SU-DHL-6 (cell line): ENCODE measurements around the gene ZNF644.

Source experiments
- H2AFZ ChIP-seq: fragments of 200-600 bp; sonication (generic); 2 replicates; pipeline ENCODE4 v1.6.1; 2014; ENCODE audit warnings: low read depth, mild to moderate bottlenecking, moderate library complexity, mixed read lengths, antibody characterized with exemption, low read length; ENCODE audit not compliant: severe bottlenecking
- H3F3A ChIP-seq: fragments of 200-600 bp; shearing (Covaris generic); 2 replicates; pipeline ENCODE4 v1.6.0; 2016; ENCODE audit warnings: antibody characterized with exemption, mild to moderate bottlenecking; ENCODE audit not compliant: insufficient read depth
- H3K27ac ChIP-seq: fragments of 200-600 bp; sonication (generic); 2 replicates; pipeline ENCODE4 v1.5.1; 2016; ENCODE audit warnings: low read depth, mild to moderate bottlenecking, low read length, moderate library complexity, mixed read lengths
- H3K27me3 ChIP-seq: fragments of 200-600 bp; sonication (generic), shearing (Covaris generic); 2 replicates; pipeline ENCODE4 v1.6.0; 2014; ENCODE audit warnings: mild to moderate bottlenecking, low read length
- H3K36me3 ChIP-seq: fragments of 200-600 bp; sonication (generic); 2 replicates; pipeline ENCODE4 v1.6.1; 2014; ENCODE audit warnings: mild to moderate bottlenecking, low read length, mixed read lengths
- H3K4me2 ChIP-seq: fragments of 300-600, 200-600 bp; shearing (Covaris generic), sonication (generic); 2 replicates; pipeline ENCODE4 v1.6.0; 2014; ENCODE audit warnings: low read length, low read depth, mild to moderate bottlenecking; ENCODE audit not compliant: poor library complexity, severe bottlenecking
- H3K4me3 ChIP-seq: fragments of 200-600 bp; sonication (generic); 2 replicates; pipeline ENCODE4 v1.5.1; 2014; ENCODE audit warnings: antibody characterized with exemption, low read length, mild to moderate bottlenecking, mixed read lengths; ENCODE audit not compliant: insufficient read depth, poor library complexity, severe bottlenecking
- H3K79me2 ChIP-seq: fragments of 200-600 bp; sonication (generic); 2 replicates; pipeline ENCODE4 v1.6.1; 2014; ENCODE audit warnings: mild to moderate bottlenecking, low read length, moderate library complexity; ENCODE audit not compliant: insufficient read depth
- H3K9ac ChIP-seq: fragments of 200-600 bp; sonication (generic); 2 replicates; pipeline ENCODE4 v1.7.0; 2014; ENCODE audit warnings: mild to moderate bottlenecking, low read length
- H3K9me2 ChIP-seq: fragments of 200-600 bp; sonication (generic); replicated peaks from 2 replicates; pipeline ENCODE4 v1.6.1; 2014; ENCODE audit warnings: low read length; ENCODE audit not compliant: insufficient read depth
- H3K9me3 ChIP-seq: fragments of 200-600 bp; sonication (generic); 2 replicates; pipeline ENCODE4 v1.6.1; 2014; ENCODE audit warnings: low read length, mixed read lengths; ENCODE audit not compliant: insufficient read depth
- H4K20me1 ChIP-seq: fragments of 200-600 bp; sonication (generic); 2 replicates; pipeline ENCODE4 v1.6.1; 2014; ENCODE audit warnings: low read depth, mild to moderate bottlenecking, antibody characterized with exemption, low read length, moderate library complexity, mixed read lengths
- CTCF ChIP-seq: fragments of 200-600 bp; sonication (generic); IDR thresholded peaks from one replicate; pipeline ENCODE4 v1.5.1; 2017; ENCODE audit warnings: antibody characterized with exemption, mild to moderate bottlenecking, low read length, moderate library complexity; ENCODE audit not compliant: insufficient read depth, poor library complexity, severe bottlenecking
- EZH2phosphoT487 ChIP-seq: fragments of 200-600 bp; sonication (generic), shearing (Covaris generic); conservative IDR thresholded peaks from 2 replicates; pipeline ENCODE4 v1.6.1; 2018; ENCODE audit warnings: mild to moderate bottlenecking, antibody characterized with exemption, low read length, moderate library complexity, mixed read lengths

The ZNF644 gene

GRCh38 chr1:90882221-90882620, 139.6 kb downstream of the ZNF644 start:
- H3K27me3 ChIP-seq, result no peaks in the 10 kb centered on the region
- peaks cover 16% of the 10 kb centered on the region; the same call in 1 of the 2 replicates for H3K9me3 ChIP-seq

DNA sequence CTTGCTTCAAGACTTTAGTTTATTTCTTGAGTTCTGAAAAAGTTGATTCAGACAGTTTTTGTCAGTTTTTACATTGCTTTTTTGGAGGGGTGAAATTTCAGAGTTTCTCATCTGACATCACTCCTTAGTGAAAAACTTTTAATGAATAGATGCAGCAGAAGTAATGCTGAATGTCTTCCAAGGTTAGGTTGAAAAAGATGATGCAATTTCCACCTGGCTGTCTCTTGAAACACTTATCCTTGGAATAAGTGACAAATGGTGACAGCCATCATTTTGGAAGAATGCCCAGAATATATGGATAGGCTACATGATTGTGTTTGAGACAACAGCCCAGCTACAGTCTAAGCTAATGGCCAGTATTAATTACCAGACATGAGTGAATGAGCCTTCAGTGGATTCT, 140.8 kb downstream of the ZNF644 start:
- Histone ChIP-seq H2AFZ (no peak overlapping the region), H3K27me3 (no peaks in the 10 kb centered on the region), H3K4me3 (no peak overlapping the region), H3K9me3 (peaks cover 16% of the 10 kb centered on the region; the same call in 1 of the 2 replicates), H4K20me1 (no peaks in the 10 kb centered on the region), H3K36me3 (peaks cover 3% of the 10 kb centered on the region; the same call in 1 of the 2 replicates), H3K9me2 (no peaks in the 10 kb centered on the region), H3K79me2 (no peaks in the 10 kb centered on the region), H3K4me2 (no peak overlapping the region), H3F3A (no peaks in the 10 kb centered on the region), H3K27ac (no peak overlapping the region), H3K9ac (no peak overlapping the region)
- TF ChIP-seq EZH2phosphoT487 (no peak), CTCF (no peak)

More at GRCh38 chr1:90882221-90882620, 139.6 kb downstream of the ZNF644 start:
- no peak overlapping the region for H3K27ac ChIP-seq
- no peaks in the 10 kb centered on the region for H3F3A ChIP-seq
- no peak overlapping the region for H3K4me3 ChIP-seq
- H4K20me1 ChIP-seq, result no peaks in the 10 kb centered on the region
- no peak overlapping the region for H3K4me2 ChIP-seq
- H3K36me3 ChIP-seq, result peaks cover 3% of the 10 kb centered on the region; the same call in 1 of the 2 replicates
- H3K9me2 ChIP-seq, result no peaks in the 10 kb centered on the region
- H3K9ac ChIP-seq, result no peak overlapping the region
- H2AFZ ChIP-seq, result no peak overlapping the region
- no peaks in the 10 kb centered on the region for H3K79me2 ChIP-seq
- TF ChIP-seq EZH2phosphoT487, result no peak
- no peak for TF ChIP-seq CTCF

DNA sequence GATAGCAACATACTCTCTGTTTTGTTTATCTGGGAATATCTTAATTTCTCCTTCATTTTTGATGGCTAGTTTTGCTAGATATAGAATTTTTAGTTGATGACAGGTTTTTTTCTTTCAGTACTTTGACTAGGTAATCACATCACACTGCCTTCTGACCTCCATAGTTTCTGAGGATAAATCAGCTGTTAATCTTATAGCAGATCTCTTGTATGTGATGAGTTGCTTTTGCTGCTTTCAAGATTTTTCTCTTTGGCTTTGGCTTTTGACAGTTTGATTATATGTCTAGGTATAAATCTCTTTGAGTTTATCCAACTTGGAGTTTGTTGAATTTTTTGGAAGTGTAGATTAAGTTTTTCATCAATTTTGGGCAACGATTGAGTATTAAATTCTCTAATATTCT, 142.6 kb downstream of the ZNF644 start:
- Histone ChIP-seq H3K36me3 (peaks cover 3% of the 10 kb centered on the region; the same call in 1 of the 2 replicates), H3K9me3 (peaks cover 16% of the 10 kb centered on the region; the same call in 1 of the 2 replicates), H3F3A (no peaks in the 10 kb centered on the region), H3K27me3 (no peaks in the 10 kb centered on the region), H3K79me2 (no peaks in the 10 kb centered on the region), H3K4me3 (no peak overlapping the region), H2AFZ (no peak overlapping the region), H3K9ac (no peak overlapping the region), H3K27ac (no peak overlapping the region), H3K4me2 (no peak overlapping the region), H3K9me2 (no peaks in the 10 kb centered on the region), H4K20me1 (no peaks in the 10 kb centered on the region)
- TF ChIP-seq EZH2phosphoT487 (no peak), CTCF (no peak)
